Hippocampal formation (tissue), 2 donors: ENCODE data around the gene CSNK1G1.

Experiments
- DNase-seq, 2 donors: peaks; one replicate each; lab custom pipeline; 2025; lab: John Stamatoyannopoulos, UW

The CSNK1G1 gene

GRCh38 chr15:64153480-64154367 is 202.2 kb downstream of the CSNK1G1 start:
- peak; percentile 81 to 92 for DNase-seq

GRCh38 chr15:64152507-64153387 is 203.2 kb downstream of the CSNK1G1 start:
- peak in 1 of 2 donors; percentile 34 for DNase-seq

GRCh38 chr15:64151727-64152506 is 204.1 kb downstream of the CSNK1G1 start, which contains the start of gene SNX22:
Gene SNX22, plus strand, starts transcription at chr15:64151731. Its CDS starts 45 bp downstream, at chr15:64151776.
- DNase-seq = no peak

GRCh38 chr15:64149893-64150578 is 205.9 kb downstream of the CSNK1G1 start:
- DNase-seq = peak in 1 of 2 donors; percentile 30

- no peak for DNase-seq
These were observed 206.5 kb downstream of the CSNK1G1 start for GRCh38 chr15:64149424-64149823.

GRCh38 chr15:64148581-64148980 is 207.4 kb downstream of the CSNK1G1 start:
- no peak for DNase-seq

- DNase-seq = no peak
These were observed 207.8 kb downstream of the CSNK1G1 start for GRCh38 chr15:64148168-64148567.

- DNase-seq = peak in 1 of 2 donors; percentile 45
These were observed 208.9 kb downstream of the CSNK1G1 start for GRCh38 chr15:64146885-64147681.

GRCh38 chr15:64146520-64146884 is 209.5 kb downstream of the CSNK1G1 start:
- DNase-seq = no peak

- no peak for DNase-seq
These were observed 209.9 kb downstream of the CSNK1G1 start for GRCh38 chr15:64146041-64146440.

- DNase-seq = no peak
These were observed 211.2 kb downstream of the CSNK1G1 start for GRCh38 chr15:64144565-64145281.

- no peak for DNase-seq
These were observed 211.8 kb downstream of the CSNK1G1 start for GRCh38 chr15:64144192-64144564.

- DNase-seq = no peak
These were observed 212.7 kb downstream of the CSNK1G1 start for GRCh38 chr15:64143276-64143675.

- peak in 1 of 2 donors; percentile 50 for DNase-seq
These were observed 214.0 kb downstream of the CSNK1G1 start for GRCh38 chr15:64141798-64142512.

- no peak for DNase-seq
These were observed 217.5 kb downstream of the CSNK1G1 start for GRCh38 chr15:64138331-64138941.

GRCh38 chr15:64137226-64137833 is 218.6 kb downstream of the CSNK1G1 start:
- DNase-seq = peak; percentile 46 to 56

GRCh38 chr15:64136347-64136746 is 219.6 kb downstream of the CSNK1G1 start:
- DNase-seq = no peak

- peak; percentile 36 to 84 for DNase-seq
These were observed 221.6 kb downstream of the CSNK1G1 start for GRCh38 chr15:64134345-64134829.
